SW 1271 (cell line): ENCODE results near the gene GNA14.
"Not testable (repeated sequence)": the region's sequence is repeated elsewhere in the genome, so short reads cannot be mapped to it uniquely, and the experiment has no call there.

Experiments used
- DNase-seq, 2 experiments: peaks; one replicate each; lab custom pipeline; 2025; lab: John Stamatoyannopoulos, UW

GNA14 gene

GRCh38 chr9:77534376-77535057 is 113.6 kb downstream of the GNA14 start:
- DNase-seq: no peak

- no peak for DNase-seq
Observed at GRCh38 chr9:77533671-77534070, 114.5 kb downstream of the GNA14 start.

- no peak for DNase-seq
Observed at GRCh38 chr9:77532607-77533006, 115.5 kb downstream of the GNA14 start.

- no peak for DNase-seq
Observed at GRCh38 chr9:77531400-77531799, 116.7 kb downstream of the GNA14 start.

- no peak for DNase-seq
Observed at GRCh38 chr9:77523891-77524290, 124.2 kb downstream of the GNA14 start.

GRCh38 chr9:77521091-77521490 is 127.0 kb downstream of the GNA14 start:
- no peak for DNase-seq

GRCh38 chr9:77518688-77519087 is 129.4 kb downstream of the GNA14 start:
- no peak for DNase-seq

- no peak for DNase-seq
Observed at GRCh38 chr9:77516781-77517180, 131.3 kb downstream of the GNA14 start.

- DNase-seq: peak in 1 of 2 experiments; percentile 19
Observed at GRCh38 chr9:77514886-77515711, 133.0 kb downstream of the GNA14 start.

GRCh38 chr9:77513457-77513856 is 134.7 kb downstream of the GNA14 start:
- no peak for DNase-seq

- DNase-seq: no peak
Observed at GRCh38 chr9:77512876-77513275, 135.2 kb downstream of the GNA14 start.

GRCh38 chr9:77511525-77511924 is 136.6 kb downstream of the GNA14 start:
- DNase-seq: no peak

GRCh38 chr9:77510666-77511065 is 137.5 kb downstream of the GNA14 start:
- no peak for DNase-seq

- no peak for DNase-seq
Observed at GRCh38 chr9:77508396-77508795, 139.7 kb downstream of the GNA14 start.

GRCh38 chr9:77507212-77507961 is 140.7 kb downstream of the GNA14 start:
- no peak for DNase-seq

GRCh38 chr9:77505232-77505631 is 142.9 kb downstream of the GNA14 start:
- DNase-seq: no peak

GRCh38 chr9:77502568-77502967 is 145.6 kb downstream of the GNA14 start:
- DNase-seq: no peak

- DNase-seq: no peak
Observed at GRCh38 chr9:77498891-77499290, 149.2 kb downstream of the GNA14 start.

GRCh38 chr9:77497322-77498198 is 150.6 kb downstream of the GNA14 start:
- DNase-seq: no peak

GRCh38 chr9:77495834-77496671 is 152.1 kb downstream of the GNA14 start:
- DNase-seq: peak in 1 of 2 experiments; percentile 26

- DNase-seq: not testable (repeated sequence)
Observed at GRCh38 chr9:77490279-77490678, 157.8 kb downstream of the GNA14 start.
